Vagina (tissue), 2 donors: ENCODE data around the gene POU2F2. TPM values are rescaled to one million over a fixed set of nuclear protein-coding genes. Genes with fewer than 3 reads are reported as not detected.

ENCODE experiments used
- DNase-seq, 2 donors: peaks; one replicate each; pipeline ENCODE4 v3.0.0-alpha.2; 2017; ENCODE audit errors: extremely low spot score in 2 of 2
- H3K27ac ChIP-seq: fragments of 200-600 bp; sonication (generic); one replicate; pipeline ENCODE4 v1.5.1; 2019
- H3K27me3 ChIP-seq: fragments of 200-600 bp; sonication (generic); one replicate; pipeline ENCODE4 v1.5.1; 2019
- H3K36me3 ChIP-seq, 2 donors: fragments of 200-600 bp; sonication (generic); one replicate each; pipeline ENCODE4 v1.5.1; 2017 to 2019
- H3K4me1 ChIP-seq: fragments of 200-600 bp; sonication (generic); one replicate; pipeline ENCODE4 v1.5.1; 2019
- H3K4me3 ChIP-seq, 2 donors: fragments of 200-600 bp; sonication (generic); 1 replicate in 1 of 2; 2 replicates in 1 of 2; pipeline ENCODE4 v1.5.1; 2016 to 2019
- H3K9me3 ChIP-seq: fragments of 200-600 bp; sonication (generic); one replicate; pipeline ENCODE4 v1.5.1; 2019
- CTCF ChIP-seq, 3 experiments: fragments of 450-650 bp in 2 of 3; fragments of 200-600 bp in 1 of 3; sonication (generic) in 1 of 3; IDR thresholded peaks; one replicate each; pipeline ENCODE4 v1.5.1; 2017 to 2019; ENCODE audit warnings: antibody characterized with exemption in 3 of 3, mild to moderate bottlenecking in 2 of 3, moderate library complexity in 2 of 3
- POLR2A ChIP-seq, 2 donors: fragments of 450-650 bp; IDR thresholded peaks; one replicate each; pipeline ENCODE4 v1.6.1; 2017; ENCODE audit warnings: antibody characterized with exemption in 2 of 2, mild to moderate bottlenecking in 2 of 2, moderate library complexity in 2 of 2
- POLR2AphosphoS5 ChIP-seq, 2 donors: sonication (generic); formaldehyde crosslinking; IDR thresholded peaks; one replicate each; pipeline ENCODE4 v1.9.0; 2017; ENCODE audit warnings: antibody characterized with exemption in 2 of 2, mild to moderate bottlenecking in 2 of 2, low read depth in 1 of 2; ENCODE audit not compliant: insufficient read depth in 1 of 2
- intact Hi-C: fragments of 100-400 bp; cut with DNase I; formaldehyde crosslinking; loops from one replicate; pipeline ENCODE4 v1.15.1; 2023
- total RNA-seq: library from RNA; depleted of rRNA; stranded (reverse); fragments of >200 nt; gene quantifications from one replicate; pipeline ENCODE4 v1.2.3, GENCODE V29; 2016

POU2F2 gene
- total RNA-seq, 1 donor from 2014 or later: 0.74 TPM

- no peak overlapping the region for H3K4me3 ChIP-seq
- H3K27ac ChIP-seq: no peak overlapping the region
- intact Hi-C loops: no loop called here
- no peaks in the 10 kb centered on the region for H3K27me3 ChIP-seq
- peaks cover 0 to 31% of the 10 kb centered on the region in 2 donors for H3K36me3 ChIP-seq
- H3K4me1 ChIP-seq: peaks cover 27% of the 10 kb centered on the region
- no peak for TF ChIP-seq CTCF (IDR thresholded peaks at IDR 0.05)
- TF ChIP-seq POLR2AphosphoS5 (IDR thresholded peaks at IDR 0.05; ENCODE audit: insufficient read depth in 1 of 2, low read depth in 1 of 2): no peak
- no peak for TF ChIP-seq POLR2A (IDR thresholded peaks at IDR 0.05)
- DNase-seq: no peak
- no peaks in the 10 kb centered on the region for H3K9me3 ChIP-seq
These were observed 53.5 kb downstream of the POU2F2 start for GRCh38 chr19:42078538-42079275.

GRCh38 chr19:42078058-42078457 is 54.2 kb downstream of the POU2F2 start:
- TF ChIP-seq POLR2AphosphoS5 (IDR thresholded peaks at IDR 0.05; ENCODE audit: insufficient read depth in 1 of 2, low read depth in 1 of 2) (no peak), CTCF (IDR thresholded peaks at IDR 0.05) (no peak), POLR2A (IDR thresholded peaks at IDR 0.05) (no peak)
- Histone ChIP-seq H3K4me1 (peaks cover 27% of the 10 kb centered on the region), H3K36me3 (peaks cover 0 to 31% of the 10 kb centered on the region in 2 donors), H3K27ac (no peak overlapping the region), H3K9me3 (no peaks in the 10 kb centered on the region), H3K4me3 (no peak overlapping the region), H3K27me3 (no peaks in the 10 kb centered on the region)
- DNase-seq: no peak
- intact Hi-C loops: no loop called here

- H3K4me1 ChIP-seq: peaks cover 27% of the 10 kb centered on the region
- H3K36me3 ChIP-seq: peaks cover 0 to 24% of the 10 kb centered on the region in 2 donors
- TF ChIP-seq POLR2A (IDR thresholded peaks at IDR 0.05): no peak
- no peak for TF ChIP-seq CTCF (IDR thresholded peaks at IDR 0.05)
- no peak for TF ChIP-seq POLR2AphosphoS5 (IDR thresholded peaks at IDR 0.05; ENCODE audit: insufficient read depth in 1 of 2, low read depth in 1 of 2)
- H3K4me3 ChIP-seq: peak overlapping the region; percentile 80 to 100
- no peaks in the 10 kb centered on the region for H3K9me3 ChIP-seq
- intact Hi-C loops: no loop called here
- DNase-seq: no peak
- peak overlapping the region; percentile 83 for H3K27ac ChIP-seq
- H3K27me3 ChIP-seq: no peaks in the 10 kb centered on the region
These were observed 55.8 kb downstream of the POU2F2 start for GRCh38 chr19:42076380-42076944.

GRCh38 chr19:42075616-42076379 is 56.4 kb downstream of the POU2F2 start, which contains the start of gene ZNF574:
ZNF574 (plus strand) TSS chr19:42076166; CDS start chr19:42078607, 2,441 bp downstream.
- Histone ChIP-seq H3K27ac (peak within 1 kb of the TSS; percentile 97), H3K4me3 (peak within 1 kb of the TSS; percentile 80 to 100), H3K27me3 (no peaks in the 10 kb centered on the region), H3K9me3 (no peaks in the 10 kb centered on the region), H3K36me3 (peaks cover 0 to 20% of the 10 kb centered on the region in 2 donors), H3K4me1 (peaks cover 27% of the 10 kb centered on the region)
- peak; percentile 99 for DNase-seq
- TF ChIP-seq POLR2A (IDR thresholded peaks at IDR 0.05) (peak; percentile 65 to 85), CTCF (IDR thresholded peaks at IDR 0.05) (no peak), POLR2AphosphoS5 (IDR thresholded peaks at IDR 0.05; ENCODE audit: insufficient read depth in 1 of 2, low read depth in 1 of 2) (peak; percentile 95 to 98)
- intact Hi-C loops: no loop called here
